Osteoblast (primary cell): Measurements from ENCODE around the gene CFAP57. TPM values are rescaled to one million over a fixed set of nuclear protein-coding genes. Genes with fewer than 3 reads are reported as not detected.

Source experiments
- DNase-seq: peaks from one replicate; pipeline ENCODE4 v3.0.0; 2011; ENCODE audit warnings: low spot score, mixed read lengths; ENCODE audit not compliant: insufficient read length; ENCODE audit errors: missing footprints
- H2AFZ ChIP-seq: 2 replicates; pipeline ENCODE4 v1.6.0; 2011; ENCODE audit warnings: mild to moderate bottlenecking, low read length
- H3K27ac ChIP-seq: 2 replicates; pipeline ENCODE4 v1.5.1; 2011; ENCODE audit warnings: mild to moderate bottlenecking, low read depth, low read length, moderate library complexity
- H3K27me3 ChIP-seq: 2 replicates; pipeline ENCODE4 v1.6.0; 2012; ENCODE audit warnings: mild to moderate bottlenecking, control low read depth, inconsistent platforms, low read length, moderate library complexity; ENCODE audit not compliant: insufficient read depth
- H3K36me3 ChIP-seq: 2 replicates; pipeline ENCODE4 v1.5.1; 2011; ENCODE audit warnings: mild to moderate bottlenecking, low read length, control low read depth, moderate library complexity; ENCODE audit not compliant: insufficient read depth
- H3K4me1 ChIP-seq: 2 replicates; pipeline ENCODE4 v1.5.1; 2011; ENCODE audit warnings: mild to moderate bottlenecking, low read length, control low read depth, moderate library complexity; ENCODE audit not compliant: insufficient read depth
- H3K4me2 ChIP-seq: 2 replicates; pipeline ENCODE4 v1.6.0; 2011; ENCODE audit warnings: mild to moderate bottlenecking, low read length; ENCODE audit not compliant: insufficient read depth
- H3K4me3 ChIP-seq: fragments of 200-600 bp; sonication (generic); 3 replicates; pipeline ENCODE4 v1.5.1; 2012; ENCODE audit warnings: mild to moderate bottlenecking, low read length, inconsistent platforms; ENCODE audit not compliant: insufficient read depth
- H3K79me2 ChIP-seq: 2 replicates; pipeline ENCODE4 v1.6.0; 2012; ENCODE audit warnings: mild to moderate bottlenecking, low read length, control low read depth, inconsistent platforms; ENCODE audit not compliant: insufficient read depth
- H3K9me3 ChIP-seq: 2 replicates; pipeline ENCODE4 v1.5.1; 2011; ENCODE audit warnings: low read depth, low read length, control low read depth
- H4K20me1 ChIP-seq: 2 replicates; pipeline ENCODE4 v1.6.0; 2012; ENCODE audit warnings: mild to moderate bottlenecking, low read length, control low read depth; ENCODE audit not compliant: insufficient read depth
- total RNA-seq: library from RNA; depleted of rRNA; stranded (reverse); fragments of >200 nt; gene quantifications from 2 replicates; pipeline ENCODE4 v1.2.3, GENCODE V29; 2012
- TF ChIP-seq, protein P1 (sequence below): IDR thresholded peaks from 2 replicates; pipeline ENCODE4 v1.5.1; 2011; ENCODE audit warnings: mild to moderate bottlenecking, low read depth, low read length, moderate library complexity; ENCODE audit errors: extremely low read depth

CFAP57 gene
- total RNA-seq, 1 donor, result under 0.01 TPM

GRCh38 chr1:43277116-43277876 is 105.2 kb downstream of the CFAP57 start:
- Histone ChIP-seq H3K9me3 (no peaks in the 10 kb centered on the region), H3K4me2 (no peak overlapping the region), H3K79me2 (no peaks in the 10 kb centered on the region), H3K4me1 (no peaks in the 10 kb centered on the region), H3K4me3 (no peak overlapping the region), H3K27me3 (peaks cover 2% of the 10 kb centered on the region), H3K27ac (no peak overlapping the region), H3K36me3 (no peaks in the 10 kb centered on the region), H4K20me1 (no peaks in the 10 kb centered on the region), H2AFZ (no peak overlapping the region)
- TF ChIP-seq, protein P1, sequence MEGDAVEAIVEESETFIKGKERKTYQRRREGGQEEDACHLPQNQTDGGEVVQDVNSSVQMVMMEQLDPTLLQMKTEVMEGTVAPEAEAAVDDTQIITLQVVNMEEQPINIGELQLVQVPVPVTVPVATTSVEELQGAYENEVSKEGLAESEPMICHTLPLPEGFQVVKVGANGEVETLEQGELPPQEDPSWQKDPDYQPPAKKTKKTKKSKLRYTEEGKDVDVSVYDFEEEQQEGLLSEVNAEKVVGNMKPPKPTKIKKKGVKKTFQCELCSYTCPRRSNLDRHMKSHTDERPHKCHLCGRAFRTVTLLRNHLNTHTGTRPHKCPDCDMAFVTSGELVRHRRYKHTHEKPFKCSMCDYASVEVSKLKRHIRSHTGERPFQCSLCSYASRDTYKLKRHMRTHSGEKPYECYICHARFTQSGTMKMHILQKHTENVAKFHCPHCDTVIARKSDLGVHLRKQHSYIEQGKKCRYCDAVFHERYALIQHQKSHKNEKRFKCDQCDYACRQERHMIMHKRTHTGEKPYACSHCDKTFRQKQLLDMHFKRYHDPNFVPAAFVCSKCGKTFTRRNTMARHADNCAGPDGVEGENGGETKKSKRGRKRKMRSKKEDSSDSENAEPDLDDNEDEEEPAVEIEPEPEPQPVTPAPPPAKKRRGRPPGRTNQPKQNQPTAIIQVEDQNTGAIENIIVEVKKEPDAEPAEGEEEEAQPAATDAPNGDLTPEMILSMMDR, result no peak
- no peak for DNase-seq

DNA sequence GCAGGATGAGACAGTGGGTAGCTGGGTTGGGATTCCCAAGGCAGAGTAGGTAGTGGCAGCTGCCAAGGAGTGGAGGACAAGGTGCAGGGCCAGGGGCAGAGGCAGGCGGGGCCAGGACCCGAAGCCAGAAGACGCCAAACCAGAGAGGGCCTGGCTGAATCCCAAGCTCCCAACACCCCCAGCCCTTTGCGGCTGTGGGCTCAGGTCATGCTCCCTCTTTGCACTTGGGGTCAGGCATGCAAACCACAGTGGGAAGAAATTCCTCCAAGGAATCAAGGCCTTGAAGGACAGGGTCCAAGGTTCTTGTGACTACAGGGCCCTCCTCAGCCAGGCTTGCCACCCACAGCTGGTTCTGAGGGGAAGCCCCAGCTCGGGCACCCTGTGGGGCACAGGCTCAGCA is 107.0 kb downstream of the CFAP57 start:
- Histone ChIP-seq H3K36me3 (no peaks in the 10 kb centered on the region), H3K4me1 (no peaks in the 10 kb centered on the region), H3K4me3 (no peak overlapping the region), H3K79me2 (no peaks in the 10 kb centered on the region), H3K4me2 (no peak overlapping the region), H3K27me3 (peaks cover 2% of the 10 kb centered on the region), H2AFZ (no peak overlapping the region), H3K9me3 (no peaks in the 10 kb centered on the region), H4K20me1 (no peaks in the 10 kb centered on the region), H3K27ac (no peak overlapping the region)
- TF ChIP-seq, protein P1, result no peak
- DNase-seq, result no peak

DNA sequence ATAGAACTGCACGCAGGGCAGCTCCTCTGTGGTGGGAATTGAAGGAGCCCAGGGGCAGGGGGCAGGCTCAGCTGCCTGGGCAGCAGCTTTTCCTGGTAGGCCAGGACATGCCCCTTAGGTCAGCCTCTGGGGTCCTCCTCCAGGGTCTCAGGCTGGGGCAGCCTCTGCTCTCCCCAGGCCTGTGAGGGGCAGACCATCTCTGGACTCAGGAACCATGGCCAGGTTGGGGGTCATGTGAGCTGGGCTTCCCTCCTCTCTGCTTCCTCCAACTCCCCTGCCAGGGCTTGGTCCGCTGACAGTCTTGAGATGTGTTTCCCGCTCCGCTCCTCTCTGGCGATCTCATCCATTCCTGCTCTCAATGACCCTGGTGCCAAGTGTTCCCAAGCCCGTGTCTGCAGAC is 107.5 kb downstream of the CFAP57 start:
- no peak overlapping the region for H3K4me3 ChIP-seq
- no peaks in the 10 kb centered on the region for H3K79me2 ChIP-seq
- H3K27me3 ChIP-seq, result peaks cover 2% of the 10 kb centered on the region
- DNase-seq, result no peak
- H3K36me3 ChIP-seq, result no peaks in the 10 kb centered on the region
- no peak overlapping the region for H2AFZ ChIP-seq
- no peak overlapping the region for H3K27ac ChIP-seq
- no peak overlapping the region for H3K4me2 ChIP-seq
- H3K4me1 ChIP-seq, result no peaks in the 10 kb centered on the region
- TF ChIP-seq, protein P1, result no peak
- no peaks in the 10 kb centered on the region for H4K20me1 ChIP-seq
- H3K9me3 ChIP-seq, result no peaks in the 10 kb centered on the region

GRCh38 chr1:43280692-43281091 is 108.6 kb downstream of the CFAP57 start:
- H3K4me2 ChIP-seq, result no peak overlapping the region
- H3K27me3 ChIP-seq, result peaks cover 2% of the 10 kb centered on the region
- no peaks in the 10 kb centered on the region for H3K36me3 ChIP-seq
- H4K20me1 ChIP-seq, result no peaks in the 10 kb centered on the region
- H3K27ac ChIP-seq, result no peak overlapping the region
- no peaks in the 10 kb centered on the region for H3K9me3 ChIP-seq
- H3K4me3 ChIP-seq, result no peak overlapping the region
- TF ChIP-seq, protein P1, result no peak
- no peak for DNase-seq
- no peak overlapping the region for H2AFZ ChIP-seq
- no peaks in the 10 kb centered on the region for H3K4me1 ChIP-seq
- H3K79me2 ChIP-seq, result no peaks in the 10 kb centered on the region
